T-helper 1 cell (primary cell): ENCODE measurements around the gene NKX3-2.

Experiments used
- DNase-seq, 5 donors: peaks; one replicate each; pipeline ENCODE4 v3.0.0-alpha.2; 2012 to 2020

The NKX3-2 gene

GRCh38 chr4:13530823-13531624 lies 13.3 kb downstream of the NKX3-2 start:
- no peak for DNase-seq

DNA sequence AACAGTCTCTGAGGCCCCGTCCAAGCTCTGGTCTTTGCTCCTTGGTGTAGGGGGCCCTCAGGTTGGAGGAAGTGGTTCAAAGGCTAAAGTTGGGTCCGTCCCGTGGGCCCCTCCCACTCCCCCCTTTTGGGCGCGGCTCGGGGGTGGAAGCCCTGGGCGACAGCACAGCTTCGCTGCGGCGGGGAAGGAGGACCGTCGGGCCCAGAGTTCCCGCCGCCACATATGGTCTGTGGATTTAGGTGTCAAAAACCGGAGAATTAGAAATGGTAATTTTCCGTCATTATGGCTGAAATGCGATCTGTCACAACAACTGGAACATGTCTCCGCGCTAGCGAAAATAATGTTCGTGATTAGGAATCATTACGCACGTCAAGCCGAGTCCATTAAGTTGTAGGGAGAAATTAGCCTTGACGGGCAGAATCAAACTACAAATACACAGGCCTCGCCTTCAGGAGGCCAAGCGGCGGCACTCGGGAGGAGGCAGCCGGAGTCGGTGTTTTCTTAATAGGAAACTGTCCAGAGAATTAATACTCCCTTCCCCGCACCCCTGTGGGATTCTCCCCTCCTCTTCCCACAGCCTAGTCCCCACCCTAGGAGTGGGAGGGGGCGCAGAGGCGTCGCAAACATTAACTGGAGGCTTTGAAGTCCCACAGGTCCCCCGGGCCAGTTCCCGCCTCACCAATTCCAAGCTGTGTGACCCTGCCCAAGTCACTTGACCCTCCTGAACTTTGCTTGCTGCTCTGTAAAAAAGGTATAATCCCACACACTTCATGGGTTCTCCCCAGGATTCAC lies 15.0 kb downstream of the NKX3-2 start:
- DNase-seq: no peak

DNA sequence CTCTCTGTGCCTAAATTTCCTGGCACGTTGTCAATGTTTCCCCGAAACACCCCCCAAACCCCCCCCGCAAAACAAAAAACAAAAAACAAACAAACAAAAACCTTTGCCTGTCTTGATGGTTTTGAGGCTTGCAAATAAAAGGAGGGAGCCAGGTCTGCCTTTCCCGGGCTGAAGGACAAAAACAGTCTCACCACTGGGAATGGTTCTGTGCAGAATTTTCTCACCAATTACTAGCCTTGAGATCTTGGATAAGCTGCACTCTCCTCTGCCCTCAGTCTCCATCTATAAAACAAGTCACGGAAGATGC lies 15.5 kb downstream of the NKX3-2 start:
- DNase-seq: no peak

GRCh38 chr4:13527981-13528820 lies 16.1 kb downstream of the NKX3-2 start:
- DNase-seq: peak in 1 of 5 donors; percentile 50

DNA sequence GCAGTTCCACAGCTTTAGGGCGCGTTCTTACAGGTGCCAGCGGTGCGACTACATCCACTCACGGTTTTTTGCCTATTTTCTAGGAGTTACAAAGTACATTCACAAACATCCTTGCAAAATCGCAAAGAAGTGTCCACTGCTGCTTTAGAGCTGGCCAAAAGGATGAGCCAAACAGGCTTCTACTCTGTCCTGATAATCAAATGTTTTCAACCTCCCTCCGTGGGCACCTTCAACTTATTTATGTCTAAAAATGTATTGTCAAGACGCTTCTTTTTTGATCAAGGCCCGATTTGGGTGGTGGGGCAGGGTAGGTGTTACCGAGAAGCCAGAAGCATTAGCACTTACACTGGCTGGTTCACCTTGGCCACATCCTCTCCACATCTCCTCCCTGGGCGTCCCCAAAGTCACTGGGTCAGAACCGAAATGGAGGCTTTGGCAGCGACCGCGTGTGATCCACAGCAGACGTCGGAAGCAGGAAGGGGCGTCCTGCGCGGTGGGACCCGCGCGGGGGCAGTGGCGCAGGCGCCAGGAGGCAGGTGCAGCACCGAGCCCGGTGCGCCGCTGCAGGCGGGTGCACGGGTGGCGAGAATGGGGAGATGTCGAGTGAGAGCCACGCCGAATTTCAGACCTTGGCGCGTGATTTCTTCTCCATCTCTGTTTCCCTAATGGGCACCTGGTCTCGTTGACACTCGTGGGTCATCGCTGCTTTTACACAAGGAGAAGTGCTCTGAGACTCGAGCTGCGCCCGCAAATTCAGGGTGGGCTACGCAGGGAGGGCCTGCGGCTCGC lies 16.9 kb downstream of the NKX3-2 start:
- DNase-seq: no peak

- DNase-seq: no peak
Observed at GRCh38 chr4:13526658-13527057, 17.6 kb downstream of the NKX3-2 start.

- DNase-seq: no peak
Observed at GRCh38 chr4:13525606-13526281, 18.6 kb downstream of the NKX3-2 start.

DNA sequence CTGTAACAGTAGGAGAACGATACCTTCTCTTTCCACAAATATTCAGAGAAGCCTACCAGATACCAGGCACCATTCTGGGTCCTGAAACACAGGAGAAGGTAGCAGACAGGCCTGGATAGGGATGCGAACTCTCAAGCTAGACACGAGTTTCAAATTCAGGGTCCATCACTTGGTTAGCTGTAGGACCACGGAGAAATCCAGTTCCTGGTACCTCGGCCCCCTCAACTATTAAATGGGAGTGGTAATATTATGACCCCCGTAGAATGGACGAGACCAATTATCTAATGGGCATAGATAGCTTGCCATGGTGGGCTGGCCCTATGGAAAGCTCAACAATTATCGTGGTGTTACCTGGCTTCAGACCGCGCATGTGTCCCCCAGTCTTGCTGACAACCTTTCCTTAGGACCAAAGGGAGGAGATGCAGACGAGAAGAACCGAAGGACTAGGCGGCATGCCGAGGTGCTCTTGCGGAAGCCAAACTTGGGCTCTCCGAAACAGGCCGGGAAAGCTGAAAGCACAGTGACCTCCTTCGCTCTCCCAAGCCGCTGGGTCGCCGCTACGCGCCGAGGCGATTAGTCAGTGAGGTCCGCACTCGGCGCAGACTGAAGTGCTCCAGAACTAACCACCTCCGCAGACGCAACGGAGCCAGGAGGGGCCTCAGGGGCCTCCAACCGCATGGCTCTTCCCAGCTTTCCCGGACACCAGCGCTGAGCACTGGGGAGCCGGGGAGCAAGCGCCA lies 19.6 kb downstream of the NKX3-2 start:
- DNase-seq: no peak

- no peak for DNase-seq
Observed at GRCh38 chr4:13523591-13524503, 20.5 kb downstream of the NKX3-2 start.

GRCh38 chr4:13523105-13523477 lies 21.2 kb downstream of the NKX3-2 start:
- no peak for DNase-seq

GRCh38 chr4:13522282-13523104 lies 21.8 kb downstream of the NKX3-2 start:
- DNase-seq: no peak

DNA sequence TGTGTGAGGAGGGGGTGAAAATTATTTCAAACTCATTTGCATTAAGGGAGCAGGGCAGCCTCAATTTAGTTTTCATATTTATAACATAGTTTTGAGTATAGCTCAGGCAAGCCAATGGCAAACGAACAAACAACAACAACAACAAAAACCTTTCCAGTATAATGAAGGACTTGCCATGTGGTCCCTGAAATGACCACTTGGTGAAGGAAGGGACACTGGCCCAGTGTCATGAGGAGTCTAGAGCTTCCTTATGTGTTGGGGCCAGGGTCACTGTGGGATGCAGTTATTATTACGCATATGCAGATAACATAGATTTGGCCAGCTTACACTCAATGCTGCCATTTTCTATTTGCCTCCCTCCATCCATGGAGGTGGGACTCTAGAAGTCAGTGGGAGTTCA lies 23.3 kb downstream of the NKX3-2 start:
- no peak for DNase-seq

DNA sequence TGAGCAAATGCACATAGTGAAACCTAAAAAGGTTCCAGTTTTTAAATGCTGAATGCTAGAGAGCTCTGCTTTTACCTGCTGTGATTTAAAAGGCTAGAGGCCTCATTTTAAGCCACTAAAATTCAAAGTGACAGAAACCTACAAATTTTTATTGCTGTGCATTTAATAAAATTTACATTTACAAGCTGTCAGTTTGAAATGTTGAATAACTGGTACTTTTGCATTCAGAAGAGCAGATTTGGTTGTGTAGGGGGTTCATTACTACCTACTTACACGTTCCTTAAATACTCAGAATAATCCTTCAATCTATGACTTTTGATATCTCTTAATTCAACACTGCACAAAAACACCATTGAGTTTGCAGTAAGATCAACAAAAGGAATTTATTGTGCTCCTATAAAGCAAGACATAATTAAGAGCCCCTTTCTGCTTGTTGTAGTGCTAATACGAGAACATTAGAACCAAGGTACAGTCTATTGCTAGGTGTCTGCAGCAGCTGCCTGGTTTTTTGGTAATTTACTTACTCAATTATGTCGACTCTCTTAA lies 27.9 kb downstream of the NKX3-2 start:
- no peak for DNase-seq

- no peak for DNase-seq
Observed at GRCh38 chr4:13515268-13515667, 29.0 kb downstream of the NKX3-2 start.

DNA sequence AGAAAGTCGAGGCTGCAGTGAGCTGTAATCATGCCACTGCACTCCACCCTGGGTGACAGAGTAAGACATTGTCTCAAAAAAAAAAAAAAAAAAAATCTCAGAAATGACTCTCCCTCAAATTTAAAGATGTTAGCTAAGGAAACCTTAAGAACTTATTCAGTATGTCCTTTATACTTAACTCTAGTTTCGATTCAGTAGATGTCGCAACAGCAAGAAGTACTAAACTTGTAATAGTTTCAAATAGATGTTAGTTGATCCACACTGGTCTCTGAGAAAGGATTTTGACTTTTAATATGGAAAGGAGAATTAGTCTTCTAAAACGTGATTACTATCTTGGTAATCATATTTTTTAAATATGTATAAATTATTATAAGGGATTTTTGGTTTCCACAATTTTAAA lies 29.6 kb downstream of the NKX3-2 start:
- DNase-seq: no peak

DNA sequence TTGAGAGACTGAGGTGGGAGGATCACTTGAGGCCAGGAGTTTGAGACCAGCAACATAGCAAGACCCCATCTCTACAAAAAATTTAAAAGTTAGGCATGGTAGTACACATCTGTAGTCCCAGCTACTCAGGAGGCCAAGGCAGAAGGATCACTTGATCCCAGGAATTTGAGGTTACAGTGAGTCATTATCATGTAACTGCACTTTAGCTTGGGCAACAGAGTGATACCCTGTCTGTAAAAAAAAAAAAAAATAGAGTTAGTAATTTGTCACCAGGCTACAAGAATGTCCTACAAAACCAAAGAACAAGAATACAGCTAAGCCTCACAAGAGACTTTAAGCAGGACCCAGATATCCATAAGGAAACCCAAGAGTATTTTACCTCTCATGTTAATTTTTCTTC lies 33.2 kb downstream of the NKX3-2 start:
- no peak for DNase-seq

- no peak for DNase-seq
Observed at GRCh38 chr4:13509442-13509841, 34.9 kb downstream of the NKX3-2 start.

DNA sequence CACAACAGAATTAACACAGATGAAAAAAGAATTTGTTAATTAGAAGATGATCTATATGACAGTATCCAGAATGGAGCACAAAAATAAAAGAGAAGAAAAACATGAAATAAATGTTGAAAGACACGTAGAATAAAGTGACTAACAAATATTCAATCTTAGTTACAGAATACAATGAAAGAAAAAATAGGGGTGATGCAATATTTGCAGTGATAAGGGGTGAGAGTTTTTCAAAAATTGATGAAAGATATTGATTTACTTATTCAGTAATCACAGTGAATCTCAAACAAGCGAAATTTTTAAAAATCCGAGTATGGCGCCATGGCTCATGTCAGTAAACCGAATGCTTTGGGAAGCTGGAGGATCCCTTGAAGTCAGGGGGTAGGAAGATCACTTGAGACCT lies 39.9 kb downstream of the NKX3-2 start:
- no peak for DNase-seq

- DNase-seq: no peak
Observed at GRCh38 chr4:13498469-13498868, 45.8 kb downstream of the NKX3-2 start.
